Glutamatergic neuron (in vitro differentiated cells): Measurements from ENCODE around the gene KRT2. TPM values are rescaled to one million over a fixed set of nuclear protein-coding genes. Genes with fewer than 3 reads are reported as not detected.

Experiments
- DNase-seq: peaks from one replicate; pipeline ENCODE4 v3.0.0; 2022
- H3K27ac Mint-ChIP-seq: one replicate; pipeline ENCODE4 v1.8.0; 2020; ENCODE audit warnings: mild to moderate bottlenecking, mixed read lengths, inconsistent platforms; ENCODE audit not compliant: unreplicated experiment
- H3K27me3 Mint-ChIP-seq: one replicate; pipeline ENCODE4 v1.8.0; 2020; ENCODE audit warnings: mild to moderate bottlenecking, moderate library complexity, mixed read lengths, inconsistent platforms; ENCODE audit not compliant: unreplicated experiment
- H3K36me3 Mint-ChIP-seq: one replicate; pipeline ENCODE4 v1.8.0; 2020; ENCODE audit warnings: mild to moderate bottlenecking, mixed read lengths, inconsistent platforms; ENCODE audit not compliant: unreplicated experiment
- H3K4me1 Mint-ChIP-seq: one replicate; pipeline ENCODE4 v1.8.0; 2020; ENCODE audit warnings: mild to moderate bottlenecking, low read depth, mixed read lengths, inconsistent platforms; ENCODE audit not compliant: unreplicated experiment
- H3K4me3 Mint-ChIP-seq: one replicate; pipeline ENCODE4 v1.8.0; 2020; ENCODE audit warnings: mild to moderate bottlenecking, mixed read lengths, inconsistent platforms; ENCODE audit not compliant: unreplicated experiment
- H3K9me3 Mint-ChIP-seq: one replicate; pipeline ENCODE4 v1.8.0; 2020; ENCODE audit warnings: mild to moderate bottlenecking, moderate library complexity, mixed read lengths, inconsistent platforms; ENCODE audit not compliant: unreplicated experiment
- CTCF ChIP-seq: fragments of 200-600 bp; sonication (generic); IDR thresholded peaks from one replicate; pipeline ENCODE4 v1.5.0; 2021; ENCODE audit not compliant: partially characterized antibody, unreplicated experiment
- total RNA-seq: library from RNA; stranded (reverse); fragmentation: NEBNext Ultra II Directional; extraction: Animal tissue kit (Norgen Biotek cat#: 25700); gene quantifications from one replicate; pipeline ENCODE4 v1.2.1, GENCODE V29; 2021; ENCODE audit not compliant: unreplicated experiment

The KRT2 gene
- total RNA-seq, 1 donor from 2014 or later, result not detected

DNA sequence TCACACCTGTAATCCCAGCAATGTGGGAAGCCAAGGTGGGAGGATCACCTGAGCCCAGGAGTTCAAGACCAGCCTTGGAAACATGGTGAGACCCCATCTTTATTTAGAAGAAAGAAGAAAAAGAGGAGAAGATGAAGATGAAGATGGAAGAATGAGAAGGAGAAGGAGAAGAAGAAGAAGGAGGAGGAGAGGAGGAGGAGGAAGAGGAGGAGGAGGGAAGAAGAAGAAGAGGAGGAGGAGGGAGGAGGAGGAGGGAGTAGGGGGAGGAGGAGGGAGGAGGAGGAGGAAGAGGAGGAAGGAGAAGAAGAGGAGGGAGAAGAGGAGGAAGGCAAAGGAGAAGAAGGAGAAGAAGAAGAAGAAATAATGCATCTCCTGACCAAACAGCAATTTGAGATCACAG is 37.2 kb upstream of the KRT2 start:
- Mint-ChIP-seq H3K4me3 (no peak overlapping the region), H3K27ac (no peak overlapping the region), H3K4me1 (no peaks in the 10 kb centered on the region), H3K9me3 (peaks cover 4% of the 10 kb centered on the region), H3K36me3 (no peaks in the 10 kb centered on the region), H3K27me3 (peaks cover 23% of the 10 kb centered on the region)
- no peak for TF ChIP-seq CTCF
- no peak for DNase-seq

DNA sequence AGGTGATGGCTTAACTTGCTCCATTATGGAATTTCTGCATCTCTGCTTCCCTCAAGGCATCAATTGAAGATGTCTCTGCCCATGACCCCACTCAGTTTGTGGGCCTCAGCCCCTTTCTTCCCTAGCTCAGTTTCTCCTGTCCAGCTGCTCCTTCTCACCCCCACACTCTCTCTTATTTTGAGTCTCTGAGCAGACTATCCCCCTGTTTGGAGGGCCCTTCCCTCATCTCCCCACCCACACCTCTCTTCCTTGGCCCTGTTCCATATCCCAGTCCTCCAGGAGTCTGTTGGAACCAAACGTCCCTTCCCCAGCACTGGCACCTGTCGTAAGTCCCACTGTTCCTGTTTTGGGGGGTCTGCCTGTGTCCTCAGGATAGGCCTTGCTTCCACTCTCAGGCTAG is 36.5 kb upstream of the KRT2 start:
- Mint-ChIP-seq H3K36me3 (no peaks in the 10 kb centered on the region), H3K9me3 (peaks cover 5% of the 10 kb centered on the region), H3K27ac (no peak overlapping the region), H3K4me1 (no peaks in the 10 kb centered on the region), H3K27me3 (peaks cover 26% of the 10 kb centered on the region), H3K4me3 (no peak overlapping the region)
- no peak for TF ChIP-seq CTCF
- no peak for DNase-seq

- no peak for TF ChIP-seq CTCF
- Mint-ChIP-seq H3K27ac (no peak overlapping the region), H3K4me1 (no peaks in the 10 kb centered on the region), H3K27me3 (peaks cover 25% of the 10 kb centered on the region), H3K36me3 (no peaks in the 10 kb centered on the region), H3K9me3 (peaks cover 3% of the 10 kb centered on the region), H3K4me3 (no peak overlapping the region)
- DNase-seq, result no peak
Observed at GRCh38 chr12:52687497-52688385, 35.7 kb upstream of the KRT2 start.

DNA sequence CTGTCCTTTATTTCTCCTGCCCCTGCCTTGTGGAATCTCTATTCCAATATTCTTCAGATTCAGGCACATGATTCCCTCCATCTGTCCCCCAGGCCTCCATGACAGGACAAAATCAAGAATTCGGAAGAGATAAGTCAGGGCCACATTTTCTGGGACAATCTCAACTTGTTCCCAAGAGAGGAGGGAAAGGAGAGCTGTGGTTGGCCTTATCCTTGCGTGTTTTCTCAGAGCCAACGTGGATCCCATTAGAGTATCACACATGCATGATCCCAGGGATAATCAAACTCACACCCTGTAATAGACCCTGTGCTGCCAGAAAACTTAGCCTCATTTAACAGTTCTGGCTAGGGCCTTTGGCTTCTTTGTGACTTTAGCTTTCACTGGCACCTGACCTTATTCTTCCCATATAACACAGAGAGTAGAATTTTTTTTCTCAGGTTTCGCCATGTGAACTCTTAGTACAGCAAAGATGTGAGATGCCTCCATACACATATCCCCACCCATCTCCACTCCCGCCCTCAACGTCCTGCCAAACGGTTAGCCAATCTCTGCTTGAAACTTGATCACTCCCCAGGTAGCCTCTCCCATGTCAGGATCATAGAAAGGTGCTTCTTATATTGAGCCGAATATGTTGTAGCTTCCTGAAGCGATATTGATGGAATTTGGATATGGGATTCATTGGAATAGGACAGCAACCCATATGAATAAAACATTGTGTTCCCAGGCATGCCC is 34.9 kb upstream of the KRT2 start:
- Mint-ChIP-seq H3K27ac (no peak overlapping the region), H3K27me3 (peaks cover 18% of the 10 kb centered on the region), H3K4me3 (no peak overlapping the region), H3K9me3 (peaks cover 3% of the 10 kb centered on the region), H3K36me3 (no peaks in the 10 kb centered on the region), H3K4me1 (no peaks in the 10 kb centered on the region)
- no peak for DNase-seq
- TF ChIP-seq CTCF, result no peak

DNA sequence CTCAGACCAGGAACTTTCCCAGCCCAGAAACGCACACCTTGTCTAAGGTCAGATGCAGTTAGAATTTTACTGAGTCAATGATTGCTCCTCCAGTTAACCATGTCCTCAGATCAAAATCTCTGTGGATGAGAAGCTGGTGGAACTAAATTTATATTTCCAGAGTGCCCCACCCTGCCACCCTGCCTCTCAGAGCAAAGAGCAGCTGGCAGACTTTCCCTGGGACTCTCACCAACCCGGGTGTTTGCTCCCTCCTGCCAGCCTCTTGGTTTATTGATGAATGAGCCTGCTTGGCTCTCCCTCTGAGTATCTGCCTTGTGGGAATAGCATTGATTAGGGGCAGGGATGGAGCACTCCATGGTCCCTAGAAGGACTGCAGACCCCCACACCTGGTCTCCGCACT is 34.1 kb upstream of the KRT2 start:
- Mint-ChIP-seq H3K9me3 (peaks cover 3% of the 10 kb centered on the region), H3K36me3 (no peaks in the 10 kb centered on the region), H3K4me3 (no peak overlapping the region), H3K27me3 (peaks cover 15% of the 10 kb centered on the region), H3K27ac (no peak overlapping the region), H3K4me1 (no peaks in the 10 kb centered on the region)
- no peak for TF ChIP-seq CTCF
- no peak for DNase-seq
